ENCODE results near the gene GMEB2.
"Not testable (repeated sequence)": the region's sequence is repeated elsewhere in the genome, so short reads cannot be mapped to it uniquely, and the experiment has no call there.

GMEB2 gene

DNA sequence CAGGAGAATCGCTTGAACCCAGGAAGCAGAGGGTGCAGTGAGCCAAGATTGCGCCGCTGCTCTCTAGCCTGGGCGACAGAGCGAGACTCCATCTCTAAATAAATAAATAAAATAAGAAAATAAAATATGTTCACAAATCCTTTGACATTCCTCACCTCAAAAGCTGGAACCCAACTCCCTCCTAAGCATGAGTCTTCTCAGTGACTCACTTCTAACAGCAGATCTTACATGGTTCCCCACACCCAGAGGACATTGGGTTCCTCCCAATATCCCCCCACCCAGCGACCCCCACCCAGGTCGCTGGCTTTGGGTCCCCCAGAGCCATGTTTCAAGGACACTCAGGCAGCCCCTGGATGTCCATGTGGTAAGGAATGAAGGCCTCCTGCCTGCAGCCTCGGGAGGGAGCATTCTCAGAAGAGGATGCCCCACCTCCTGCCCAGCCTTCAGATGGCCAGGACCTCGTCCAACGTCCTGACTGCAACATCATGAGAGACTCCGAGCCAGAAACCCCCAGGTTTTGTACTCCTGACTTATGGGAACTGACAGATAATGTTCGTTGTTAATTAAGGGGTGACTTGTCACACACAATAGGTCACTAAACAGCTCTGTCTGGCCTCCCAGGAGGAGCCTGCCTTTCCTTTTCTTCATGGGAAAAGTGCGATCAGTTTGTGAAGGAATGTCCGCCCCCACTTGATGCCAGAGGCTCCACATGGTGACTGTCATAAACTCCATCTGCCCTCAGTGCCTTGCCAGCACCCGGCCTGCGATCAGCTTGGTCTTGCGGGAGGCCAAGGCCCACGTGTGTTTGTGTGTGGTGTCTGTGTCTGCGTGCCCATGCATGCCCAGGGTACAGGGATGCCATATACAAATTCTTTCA lies 10.1 kb upstream of the GMEB2 start:
- no peak for DNase-seq

- DNase-seq: no peak
These were observed 8.7 kb upstream of the GMEB2 start for GRCh38 chr20:63635431-63636141.

- no peak for DNase-seq
These were observed 6.8 kb upstream of the GMEB2 start for GRCh38 chr20:63633732-63634131.

DNA sequence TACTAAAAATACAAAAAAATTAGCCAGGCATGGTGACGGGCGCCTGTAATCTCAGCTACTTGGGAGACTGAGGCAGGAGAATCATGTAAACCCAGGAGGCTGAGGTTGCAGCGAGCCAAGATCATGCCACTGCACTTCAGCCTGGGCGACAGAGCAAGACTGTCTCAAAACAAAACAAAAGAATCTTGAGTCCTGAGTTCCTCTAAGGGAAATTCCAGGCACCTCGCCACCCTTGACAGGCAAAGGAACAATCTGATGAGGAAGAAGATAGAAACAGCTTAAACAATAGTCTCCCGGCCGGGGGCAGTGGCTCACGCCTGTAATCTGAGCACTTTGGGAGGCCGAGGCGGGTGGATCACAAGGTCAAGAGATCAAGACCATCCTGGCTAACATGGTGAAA lies 4.5 kb upstream of the GMEB2 start:
- not testable (repeated sequence) for DNase-seq

DNA sequence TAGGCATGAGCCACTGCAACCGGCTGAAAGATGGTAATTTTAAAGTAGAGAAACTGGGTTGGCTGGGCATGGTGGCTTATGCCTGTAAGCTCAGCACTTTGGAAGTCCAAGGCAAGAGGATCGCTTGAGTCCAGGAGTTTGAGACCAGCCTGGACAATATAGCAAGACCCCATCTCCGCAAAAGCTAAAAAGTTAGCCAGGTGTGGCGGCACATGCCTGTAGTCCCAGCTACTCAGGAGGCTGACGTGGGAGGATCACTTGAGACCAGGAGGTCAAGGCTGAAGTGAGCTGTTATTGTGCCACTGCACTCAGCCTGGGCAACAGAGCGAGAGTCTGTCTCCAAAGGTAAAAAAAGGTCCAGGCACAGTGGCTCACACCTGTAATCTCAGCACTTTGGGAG lies 4.1 kb upstream of the GMEB2 start:
- not testable (repeated sequence) for DNase-seq

GRCh38 chr20:63628246-63628975 lies 1.5 kb upstream of the GMEB2 start:
- peak; percentile 58 to 80 for DNase-seq

DNA sequence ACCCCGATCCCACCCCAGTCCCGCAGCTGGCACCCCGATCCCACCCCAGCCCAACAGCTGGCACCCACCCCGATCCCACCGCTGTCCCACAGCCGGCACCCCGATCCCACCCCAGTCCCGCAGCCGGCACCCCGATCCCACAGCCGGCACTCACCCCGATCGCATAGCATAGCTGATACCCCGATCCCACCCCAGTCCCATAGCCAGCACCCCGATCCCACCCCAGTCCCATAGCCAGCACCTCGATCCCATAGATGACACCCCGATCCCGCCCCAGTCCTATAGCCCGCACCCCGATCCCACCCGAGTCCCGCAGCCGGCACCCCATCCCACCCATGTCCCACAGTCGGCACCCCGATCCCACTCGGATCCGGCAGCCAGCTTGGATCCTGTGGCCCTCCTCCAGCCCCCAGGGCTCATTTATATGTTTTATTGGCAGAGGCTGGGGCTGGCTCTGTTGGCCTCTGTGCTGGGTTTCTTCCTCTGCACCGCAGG lies 897 bp upstream of the GMEB2 start:
- DNase-seq: no peak

DNA sequence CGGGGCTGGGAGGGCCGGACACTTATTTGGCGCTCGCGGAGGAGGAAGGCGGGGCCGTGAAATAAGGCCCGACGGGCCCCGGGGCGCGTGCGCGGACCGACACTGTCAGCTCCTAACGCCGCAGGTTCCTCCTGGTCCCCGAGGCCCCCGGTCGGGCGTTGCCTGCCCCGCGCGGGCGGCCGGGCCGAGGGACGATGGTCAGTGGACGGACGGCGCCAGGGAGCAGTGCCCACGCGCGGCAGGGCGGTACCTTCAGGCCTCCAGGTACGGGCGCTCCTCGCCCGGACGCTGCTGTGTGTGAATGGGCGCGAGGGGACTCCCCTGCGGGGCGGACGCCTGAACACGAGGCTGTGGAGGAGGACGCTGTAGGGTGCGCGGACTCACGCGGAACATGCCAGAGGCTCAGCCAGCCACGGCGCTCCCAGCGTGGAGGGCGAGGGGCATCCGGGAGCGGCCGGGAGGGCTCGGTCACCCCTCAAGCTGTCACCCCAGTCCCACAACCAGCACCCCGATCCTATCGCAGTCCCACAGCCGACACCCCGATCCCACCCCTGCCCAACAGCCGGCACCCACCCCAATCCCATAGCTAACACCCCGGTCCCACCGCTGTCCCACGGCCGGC lies 339 bp upstream of the GMEB2 start:
- DNase-seq: peak; percentile 90 to 93

DNA sequence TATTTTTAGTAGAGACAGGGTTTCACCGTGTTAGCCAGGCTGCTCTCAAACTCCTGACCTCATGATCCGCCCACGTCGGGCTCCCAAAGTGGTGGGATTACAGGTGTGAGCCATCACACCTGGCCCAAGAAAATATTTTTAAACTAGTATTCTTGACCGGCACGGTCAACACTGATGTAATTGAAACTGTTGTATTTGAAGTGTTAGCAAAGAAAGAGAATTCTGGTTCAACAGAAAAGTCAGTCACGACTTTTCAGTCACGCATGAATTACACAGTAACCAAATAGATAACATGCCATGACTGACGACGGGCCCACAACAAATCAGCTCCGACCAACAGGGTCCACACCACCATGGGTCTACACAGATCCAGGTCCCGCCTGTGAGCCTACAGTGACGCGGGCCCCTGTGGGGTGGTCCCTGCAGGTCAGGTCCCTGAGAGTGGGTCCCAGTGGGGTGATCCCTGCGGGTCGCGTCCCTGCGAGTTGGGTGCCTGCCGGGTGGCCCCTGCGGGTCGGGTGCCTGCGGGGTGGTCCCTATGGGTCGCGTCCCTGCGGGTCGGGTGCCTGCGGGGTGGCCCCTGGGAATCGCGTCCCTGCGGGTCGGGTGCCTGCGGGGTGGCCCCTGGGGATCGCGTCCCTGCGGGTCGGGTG lies 1.0 kb downstream of the GMEB2 start:
- DNase-seq: no peak

GRCh38 chr20:63624486-63624885 lies 2.4 kb downstream of the GMEB2 start:
- no peak for DNase-seq

GRCh38 chr20:63622732-63623131 lies 4.2 kb downstream of the GMEB2 start:
- no peak for DNase-seq

GRCh38 chr20:63622096-63622495 lies 4.8 kb downstream of the GMEB2 start:
- no peak for DNase-seq

GRCh38 chr20:63620991-63621390 lies 5.9 kb downstream of the GMEB2 start:
- no peak for DNase-seq

GRCh38 chr20:63619505-63619904 lies 7.4 kb downstream of the GMEB2 start:
- no peak for DNase-seq

GRCh38 chr20:63619086-63619485 lies 7.8 kb downstream of the GMEB2 start:
- DNase-seq: no peak

- DNase-seq: no peak
These were observed 8.5 kb downstream of the GMEB2 start for GRCh38 chr20:63618291-63618980.

DNA sequence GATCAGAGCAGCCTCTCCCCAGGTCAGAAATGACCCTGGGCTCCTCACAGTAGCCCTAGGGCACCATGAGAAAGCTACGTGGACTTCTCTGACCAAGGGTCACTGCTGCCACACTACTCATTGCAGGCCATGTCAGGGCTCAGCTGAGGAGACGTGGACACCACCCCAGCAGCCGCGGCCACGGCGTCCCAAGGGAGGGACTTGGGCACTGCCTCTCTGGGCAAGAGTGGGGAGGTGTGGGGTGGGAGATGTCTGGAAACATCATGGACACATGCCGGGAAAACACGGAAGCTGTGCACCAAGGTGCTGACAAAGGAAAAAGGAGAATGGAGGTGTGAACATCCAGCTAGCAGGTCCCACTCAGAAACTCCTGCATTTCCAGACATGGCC lies 9.0 kb downstream of the GMEB2 start:
- no peak for DNase-seq

DNA sequence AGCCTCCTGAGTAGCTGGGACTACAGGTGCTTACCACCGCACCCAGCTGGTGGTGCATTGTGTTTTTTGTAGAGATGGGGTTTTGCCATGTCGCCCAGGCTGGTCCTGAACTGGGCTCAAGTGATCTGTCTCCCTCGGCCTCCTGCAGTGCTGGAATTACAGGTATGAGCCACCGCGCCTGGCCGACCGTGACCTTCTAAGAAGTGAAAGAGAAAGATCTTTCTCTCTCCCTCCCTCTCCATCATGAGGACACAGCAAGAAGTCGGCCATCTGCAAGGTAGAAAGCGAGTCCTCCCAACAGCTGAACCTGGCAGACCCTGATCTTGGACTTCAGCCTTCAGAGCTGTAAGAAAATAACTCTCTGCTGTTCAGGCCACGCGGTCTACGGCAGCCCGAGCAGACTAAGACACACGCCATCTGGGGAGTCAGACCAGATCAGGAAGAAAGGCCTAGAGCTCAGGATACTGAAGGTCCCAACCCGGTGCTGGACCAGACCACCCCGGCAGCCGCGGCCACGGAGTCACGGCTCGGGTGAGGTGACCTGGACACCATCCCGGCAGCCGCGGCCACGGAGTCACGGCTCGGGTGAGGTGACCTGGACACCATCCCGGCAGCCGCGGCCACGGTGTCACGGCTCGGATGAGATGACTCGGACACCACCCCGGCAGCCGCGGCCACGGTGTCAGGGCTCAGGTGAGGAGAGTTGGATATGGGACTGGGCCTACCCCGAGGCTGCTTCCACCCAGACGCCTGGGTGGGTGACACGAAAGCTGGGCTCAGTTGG lies 9.6 kb downstream of the GMEB2 start:
- DNase-seq: no peak

DNA sequence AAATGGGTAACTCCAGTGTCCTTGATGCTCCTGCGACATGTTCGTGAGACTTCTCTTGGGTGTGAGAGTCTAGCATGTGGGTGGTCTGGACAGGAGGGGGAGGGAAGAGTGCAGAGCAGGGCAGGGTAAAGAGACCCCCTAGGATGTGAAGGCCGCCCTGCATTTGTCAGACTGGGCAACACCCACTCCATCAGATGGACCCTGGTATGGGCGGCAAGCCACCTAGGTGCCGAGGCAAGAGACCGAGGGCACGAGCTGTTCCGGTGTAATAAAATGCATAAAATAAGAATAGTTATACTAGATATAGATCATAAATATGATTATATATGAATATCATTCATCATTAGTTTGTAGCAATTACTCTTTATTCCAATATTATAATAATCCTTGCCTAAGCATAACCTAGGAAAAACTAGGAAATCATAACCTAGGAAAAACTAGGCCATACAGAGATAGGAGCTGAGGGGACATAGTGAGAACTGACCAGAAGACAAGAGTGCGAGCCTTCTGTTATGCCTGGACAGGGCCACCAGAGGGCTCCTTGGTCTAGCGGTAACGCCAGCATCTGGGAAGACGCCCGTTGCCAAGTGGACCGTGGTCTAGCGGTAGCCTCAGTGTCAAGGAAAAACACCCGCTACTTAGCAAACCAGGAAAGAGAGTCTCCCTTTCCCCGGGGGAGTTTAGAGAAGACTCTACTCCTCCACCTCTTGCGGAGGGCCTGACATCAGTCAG lies 12.9 kb downstream of the GMEB2 start:
- DNase-seq: not testable (repeated sequence)

- no peak for DNase-seq
These were observed 14.5 kb downstream of the GMEB2 start for GRCh38 chr20:63612276-63612931.

Measured in NCI-H187 (cell line).